ENCODE measurements around the gene UBE2I. TPM values are rescaled to one million over a fixed set of nuclear protein-coding genes. Genes with fewer than 3 reads are reported as not detected.

The UBE2I gene
- total RNA-seq, 1 experiment from 2014 or later, result 229 TPM

DNA sequence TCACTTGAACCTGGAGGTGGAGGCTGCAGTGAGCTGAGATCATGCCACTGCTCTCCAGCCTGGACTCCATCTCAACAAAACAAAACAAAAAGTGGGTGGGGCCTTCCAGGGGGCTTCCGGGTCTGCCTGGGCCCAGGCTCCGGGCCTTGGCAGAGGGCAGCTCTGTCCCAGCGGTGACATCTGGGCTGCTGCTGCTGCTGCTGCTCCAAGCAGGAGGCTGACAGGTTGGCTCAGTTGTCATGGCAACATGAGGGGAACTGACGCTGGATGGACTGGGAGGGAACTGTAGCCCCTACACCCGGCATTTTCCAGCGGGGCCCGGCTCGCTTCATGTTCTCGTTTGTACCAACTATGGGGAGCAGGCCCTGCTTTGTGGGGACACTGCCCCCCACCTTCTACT, 28.1 kb downstream of the UBE2I start:
- Mint-ChIP-seq H3K36me3 (no peaks in the 10 kb centered on the region), H3K4me1 (peaks cover 5% of the 10 kb centered on the region; the same call in 1 of the 2 replicates), H3K27ac (no peak overlapping the region), H3K27me3 (ENCODE audit: low read depth) (peaks cover 32% of the 10 kb centered on the region), H3K9me3 (no peaks in the 10 kb centered on the region), H3K4me3 (no peak overlapping the region)
- TF ChIP-seq ZNF317 (CRISPR knock-in tag; IDR thresholded peaks at IDR 0.05; ENCODE audit: borderline replicate concordance, low read depth), result no peak
- TF ChIP-seq, protein P1, sequence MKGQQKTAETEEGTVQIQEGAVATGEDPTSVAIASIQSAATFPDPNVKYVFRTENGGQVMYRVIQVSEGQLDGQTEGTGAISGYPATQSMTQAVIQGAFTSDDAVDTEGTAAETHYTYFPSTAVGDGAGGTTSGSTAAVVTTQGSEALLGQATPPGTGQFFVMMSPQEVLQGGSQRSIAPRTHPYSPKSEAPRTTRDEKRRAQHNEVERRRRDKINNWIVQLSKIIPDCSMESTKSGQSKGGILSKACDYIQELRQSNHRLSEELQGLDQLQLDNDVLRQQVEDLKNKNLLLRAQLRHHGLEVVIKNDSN (CRISPR knock-in tag; IDR thresholded peaks at IDR 0.05), result no peak
- TF ChIP-seq ESRRA (CRISPR knock-in tag; IDR thresholded peaks at IDR 0.05; ENCODE audit: borderline replicate concordance), result no peak
- TF ChIP-seq, protein P2, sequence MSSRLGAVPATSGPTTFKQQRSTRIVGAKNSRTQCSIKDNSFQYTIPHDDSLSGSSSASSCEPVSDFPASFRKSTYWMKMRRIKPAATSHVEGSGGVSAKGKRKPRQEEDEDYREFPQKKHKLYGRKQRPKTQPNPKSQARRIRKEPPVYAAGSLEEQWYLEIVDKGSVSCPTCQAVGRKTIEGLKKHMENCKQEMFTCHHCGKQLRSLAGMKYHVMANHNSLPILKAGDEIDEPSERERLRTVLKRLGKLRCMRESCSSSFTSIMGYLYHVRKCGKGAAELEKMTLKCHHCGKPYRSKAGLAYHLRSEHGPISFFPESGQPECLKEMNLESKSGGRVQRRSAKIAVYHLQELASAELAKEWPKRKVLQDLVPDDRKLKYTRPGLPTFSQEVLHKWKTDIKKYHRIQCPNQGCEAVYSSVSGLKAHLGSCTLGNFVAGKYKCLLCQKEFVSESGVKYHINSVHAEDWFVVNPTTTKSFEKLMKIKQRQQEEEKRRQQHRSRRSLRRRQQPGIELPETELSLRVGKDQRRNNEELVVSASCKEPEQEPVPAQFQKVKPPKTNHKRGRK (CRISPR knock-in tag; IDR thresholded peaks at IDR 0.05; ENCODE audit: borderline replicate concordance), result no peak
- DNase-seq (ENCODE audit: low spot score), result no peak
- ChIA-PET CTCF (interaction anchor here (0.7 to 4.3 kb wide), 10 partner anchors 8 to 84 kb away, joined by 3 to 19 read pairs (median 5); partner anchors contain the start of gene UQCC4), POLR2A (no interaction called here)
- ATAC-seq, result no peak

DNA sequence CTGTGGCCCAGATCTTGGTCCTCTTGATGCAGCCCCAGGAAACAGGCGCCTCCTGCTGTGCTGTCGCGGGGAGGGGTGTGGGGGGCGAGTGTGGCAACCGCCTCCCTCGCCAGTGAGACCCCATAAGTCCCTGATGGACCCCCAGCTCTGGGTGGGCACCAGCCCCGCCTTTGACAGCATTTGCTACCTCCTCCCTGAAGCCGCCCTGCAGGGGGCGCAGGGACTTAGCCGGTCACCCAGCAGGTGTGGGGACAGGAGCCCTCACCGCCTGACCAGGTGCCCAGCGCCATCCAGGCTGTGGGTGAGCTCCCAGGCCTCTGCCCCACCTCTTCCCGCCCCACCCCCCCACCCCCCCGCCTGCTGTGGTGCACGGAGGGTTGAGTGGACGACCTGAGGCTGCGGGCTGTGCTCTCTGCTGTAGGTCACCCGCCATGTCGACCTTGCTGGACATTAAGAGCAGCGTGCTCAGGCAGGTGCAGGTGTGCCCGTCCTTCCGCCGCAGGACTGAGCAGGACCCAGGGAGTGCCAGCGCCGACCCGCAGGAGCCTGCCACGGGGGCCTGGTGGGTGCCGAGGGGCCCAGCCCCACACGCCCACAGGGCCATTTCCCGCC, 28.8 kb downstream of the UBE2I start:
- TF ChIP-seq, protein P3, sequence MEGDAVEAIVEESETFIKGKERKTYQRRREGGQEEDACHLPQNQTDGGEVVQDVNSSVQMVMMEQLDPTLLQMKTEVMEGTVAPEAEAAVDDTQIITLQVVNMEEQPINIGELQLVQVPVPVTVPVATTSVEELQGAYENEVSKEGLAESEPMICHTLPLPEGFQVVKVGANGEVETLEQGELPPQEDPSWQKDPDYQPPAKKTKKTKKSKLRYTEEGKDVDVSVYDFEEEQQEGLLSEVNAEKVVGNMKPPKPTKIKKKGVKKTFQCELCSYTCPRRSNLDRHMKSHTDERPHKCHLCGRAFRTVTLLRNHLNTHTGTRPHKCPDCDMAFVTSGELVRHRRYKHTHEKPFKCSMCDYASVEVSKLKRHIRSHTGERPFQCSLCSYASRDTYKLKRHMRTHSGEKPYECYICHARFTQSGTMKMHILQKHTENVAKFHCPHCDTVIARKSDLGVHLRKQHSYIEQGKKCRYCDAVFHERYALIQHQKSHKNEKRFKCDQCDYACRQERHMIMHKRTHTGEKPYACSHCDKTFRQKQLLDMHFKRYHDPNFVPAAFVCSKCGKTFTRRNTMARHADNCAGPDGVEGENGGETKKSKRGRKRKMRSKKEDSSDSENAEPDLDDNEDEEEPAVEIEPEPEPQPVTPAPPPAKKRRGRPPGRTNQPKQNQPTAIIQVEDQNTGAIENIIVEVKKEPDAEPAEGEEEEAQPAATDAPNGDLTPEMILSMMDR (IDR thresholded peaks at IDR 0.05), result 0 out of 2 replicates have a peak, but pooled peaks have one; percentile 25
- TF ChIP-seq EMX1 (CRISPR knock-in tag; IDR thresholded peaks at IDR 0.05) (no peak), KAT7 (CRISPR knock-in tag; IDR thresholded peaks at IDR 0.05; ENCODE audit: borderline replicate concordance) (no peak)
- ATAC-seq (no peak), DNase-seq (ENCODE audit: low spot score) (peak; percentile 63)
- Mint-ChIP-seq H3K27me3 (ENCODE audit: low read depth) (peaks cover 29% of the 10 kb centered on the region), H3K4me3 (no peak overlapping the region), H3K4me1 (peaks cover 3% of the 10 kb centered on the region), H3K36me3 (no peaks in the 10 kb centered on the region), H3K9me3 (no peaks in the 10 kb centered on the region), H3K27ac (no peak overlapping the region)
- CTCF ChIA-PET, result interaction anchor here (0.6 to 4.3 kb wide), 11 partner anchors 10 to 457 kb away, joined by 3 to 19 read pairs (median 5); partner anchors contain the start of genes NUBP2, SPSB3 and UQCC4
- POLR2A ChIA-PET, result no interaction called here

DNA sequence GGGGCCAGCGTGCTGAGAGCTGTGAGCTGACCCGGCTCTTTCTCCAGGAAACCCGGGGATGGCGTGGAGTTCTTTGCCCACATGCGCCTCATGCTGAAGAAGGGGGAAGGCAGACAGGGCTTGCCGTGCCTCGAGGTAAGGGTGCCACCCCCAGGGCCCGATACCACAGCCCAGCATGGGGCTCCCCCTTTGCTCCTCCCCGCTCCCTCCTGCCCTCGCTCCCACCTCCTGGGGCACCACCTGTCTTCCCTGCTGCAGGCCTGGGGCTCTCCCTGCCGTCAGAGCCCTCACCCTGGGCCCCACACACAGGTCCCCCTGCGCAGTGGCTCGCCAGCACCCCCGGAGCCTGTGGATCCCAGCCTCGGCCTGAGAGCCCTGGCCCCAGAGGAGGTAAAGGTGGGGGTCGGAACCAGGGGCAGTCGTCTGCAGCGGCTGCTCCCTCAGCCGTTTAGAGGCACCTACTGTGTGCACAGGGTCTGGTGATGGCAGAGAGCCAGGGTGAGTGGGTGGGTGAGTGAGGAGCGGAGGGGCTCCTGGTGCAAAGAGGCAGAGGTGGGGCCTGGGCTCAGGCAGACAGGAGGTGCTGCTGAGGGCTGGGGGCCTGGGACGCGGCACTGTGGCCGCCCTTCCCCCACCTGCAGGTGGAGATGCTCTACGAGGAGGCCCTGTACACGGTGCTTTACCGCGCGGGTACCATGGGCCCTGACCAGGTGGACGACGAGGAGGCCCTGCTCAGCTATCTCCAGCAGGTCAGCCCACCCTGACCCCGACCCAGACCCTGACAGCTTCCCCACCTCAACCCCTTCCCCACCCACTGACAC, 29.6 kb downstream of the UBE2I start:
- DNase-seq (ENCODE audit: low spot score) (no peak), ATAC-seq (no peak)
- Mint-ChIP-seq H3K9me3 (no peaks in the 10 kb centered on the region), H3K4me3 (no peak overlapping the region), H3K4me1 (peaks cover 7% of the 10 kb centered on the region), H3K36me3 (no peaks in the 10 kb centered on the region), H3K27ac (no peak overlapping the region), H3K27me3 (ENCODE audit: low read depth) (peaks cover 27% of the 10 kb centered on the region)
- POLR2A ChIA-PET, result no interaction called here
- CTCF ChIA-PET, result interaction anchor here (1.3 to 4.3 kb wide), 4 partner anchors 25 to 48 kb away, joined by 5 to 19 read pairs (median 6); no protein-coding TSS in a partner anchor
- TF ChIP-seq ZNF317 (CRISPR knock-in tag; IDR thresholded peaks at IDR 0.05; ENCODE audit: borderline replicate concordance, low read depth), result no peak
- TF ChIP-seq, protein P4, sequence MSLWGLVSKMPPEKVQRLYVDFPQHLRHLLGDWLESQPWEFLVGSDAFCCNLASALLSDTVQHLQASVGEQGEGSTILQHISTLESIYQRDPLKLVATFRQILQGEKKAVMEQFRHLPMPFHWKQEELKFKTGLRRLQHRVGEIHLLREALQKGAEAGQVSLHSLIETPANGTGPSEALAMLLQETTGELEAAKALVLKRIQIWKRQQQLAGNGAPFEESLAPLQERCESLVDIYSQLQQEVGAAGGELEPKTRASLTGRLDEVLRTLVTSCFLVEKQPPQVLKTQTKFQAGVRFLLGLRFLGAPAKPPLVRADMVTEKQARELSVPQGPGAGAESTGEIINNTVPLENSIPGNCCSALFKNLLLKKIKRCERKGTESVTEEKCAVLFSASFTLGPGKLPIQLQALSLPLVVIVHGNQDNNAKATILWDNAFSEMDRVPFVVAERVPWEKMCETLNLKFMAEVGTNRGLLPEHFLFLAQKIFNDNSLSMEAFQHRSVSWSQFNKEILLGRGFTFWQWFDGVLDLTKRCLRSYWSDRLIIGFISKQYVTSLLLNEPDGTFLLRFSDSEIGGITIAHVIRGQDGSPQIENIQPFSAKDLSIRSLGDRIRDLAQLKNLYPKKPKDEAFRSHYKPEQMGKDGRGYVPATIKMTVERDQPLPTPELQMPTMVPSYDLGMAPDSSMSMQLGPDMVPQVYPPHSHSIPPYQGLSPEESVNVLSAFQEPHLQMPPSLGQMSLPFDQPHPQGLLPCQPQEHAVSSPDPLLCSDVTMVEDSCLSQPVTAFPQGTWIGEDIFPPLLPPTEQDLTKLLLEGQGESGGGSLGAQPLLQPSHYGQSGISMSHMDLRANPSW (CRISPR knock-in tag; conservative IDR thresholded peaks at IDR 0.05; ENCODE audit: low read depth), result no peak
- TF ChIP-seq ZNF396 (CRISPR knock-in tag; IDR thresholded peaks at IDR 0.05; ENCODE audit: borderline replicate concordance), result no peak
- no peak for TF ChIP-seq SMAD3 (CRISPR knock-in tag; IDR thresholded peaks at IDR 0.05; ENCODE audit: borderline replicate concordance)
- no peak for TF ChIP-seq ZNF219 (CRISPR knock-in tag; IDR thresholded peaks at IDR 0.05; ENCODE audit: borderline replicate concordance)
- TF ChIP-seq, protein P5, sequence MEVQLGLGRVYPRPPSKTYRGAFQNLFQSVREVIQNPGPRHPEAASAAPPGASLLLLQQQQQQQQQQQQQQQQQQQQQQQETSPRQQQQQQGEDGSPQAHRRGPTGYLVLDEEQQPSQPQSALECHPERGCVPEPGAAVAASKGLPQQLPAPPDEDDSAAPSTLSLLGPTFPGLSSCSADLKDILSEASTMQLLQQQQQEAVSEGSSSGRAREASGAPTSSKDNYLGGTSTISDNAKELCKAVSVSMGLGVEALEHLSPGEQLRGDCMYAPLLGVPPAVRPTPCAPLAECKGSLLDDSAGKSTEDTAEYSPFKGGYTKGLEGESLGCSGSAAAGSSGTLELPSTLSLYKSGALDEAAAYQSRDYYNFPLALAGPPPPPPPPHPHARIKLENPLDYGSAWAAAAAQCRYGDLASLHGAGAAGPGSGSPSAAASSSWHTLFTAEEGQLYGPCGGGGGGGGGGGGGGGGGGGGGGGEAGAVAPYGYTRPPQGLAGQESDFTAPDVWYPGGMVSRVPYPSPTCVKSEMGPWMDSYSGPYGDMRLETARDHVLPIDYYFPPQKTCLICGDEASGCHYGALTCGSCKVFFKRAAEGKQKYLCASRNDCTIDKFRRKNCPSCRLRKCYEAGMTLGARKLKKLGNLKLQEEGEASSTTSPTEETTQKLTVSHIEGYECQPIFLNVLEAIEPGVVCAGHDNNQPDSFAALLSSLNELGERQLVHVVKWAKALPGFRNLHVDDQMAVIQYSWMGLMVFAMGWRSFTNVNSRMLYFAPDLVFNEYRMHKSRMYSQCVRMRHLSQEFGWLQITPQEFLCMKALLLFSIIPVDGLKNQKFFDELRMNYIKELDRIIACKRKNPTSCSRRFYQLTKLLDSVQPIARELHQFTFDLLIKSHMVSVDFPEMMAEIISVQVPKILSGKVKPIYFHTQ (CRISPR knock-in tag; IDR thresholded peaks at IDR 0.05), result no peak
- TF ChIP-seq, protein P6, sequence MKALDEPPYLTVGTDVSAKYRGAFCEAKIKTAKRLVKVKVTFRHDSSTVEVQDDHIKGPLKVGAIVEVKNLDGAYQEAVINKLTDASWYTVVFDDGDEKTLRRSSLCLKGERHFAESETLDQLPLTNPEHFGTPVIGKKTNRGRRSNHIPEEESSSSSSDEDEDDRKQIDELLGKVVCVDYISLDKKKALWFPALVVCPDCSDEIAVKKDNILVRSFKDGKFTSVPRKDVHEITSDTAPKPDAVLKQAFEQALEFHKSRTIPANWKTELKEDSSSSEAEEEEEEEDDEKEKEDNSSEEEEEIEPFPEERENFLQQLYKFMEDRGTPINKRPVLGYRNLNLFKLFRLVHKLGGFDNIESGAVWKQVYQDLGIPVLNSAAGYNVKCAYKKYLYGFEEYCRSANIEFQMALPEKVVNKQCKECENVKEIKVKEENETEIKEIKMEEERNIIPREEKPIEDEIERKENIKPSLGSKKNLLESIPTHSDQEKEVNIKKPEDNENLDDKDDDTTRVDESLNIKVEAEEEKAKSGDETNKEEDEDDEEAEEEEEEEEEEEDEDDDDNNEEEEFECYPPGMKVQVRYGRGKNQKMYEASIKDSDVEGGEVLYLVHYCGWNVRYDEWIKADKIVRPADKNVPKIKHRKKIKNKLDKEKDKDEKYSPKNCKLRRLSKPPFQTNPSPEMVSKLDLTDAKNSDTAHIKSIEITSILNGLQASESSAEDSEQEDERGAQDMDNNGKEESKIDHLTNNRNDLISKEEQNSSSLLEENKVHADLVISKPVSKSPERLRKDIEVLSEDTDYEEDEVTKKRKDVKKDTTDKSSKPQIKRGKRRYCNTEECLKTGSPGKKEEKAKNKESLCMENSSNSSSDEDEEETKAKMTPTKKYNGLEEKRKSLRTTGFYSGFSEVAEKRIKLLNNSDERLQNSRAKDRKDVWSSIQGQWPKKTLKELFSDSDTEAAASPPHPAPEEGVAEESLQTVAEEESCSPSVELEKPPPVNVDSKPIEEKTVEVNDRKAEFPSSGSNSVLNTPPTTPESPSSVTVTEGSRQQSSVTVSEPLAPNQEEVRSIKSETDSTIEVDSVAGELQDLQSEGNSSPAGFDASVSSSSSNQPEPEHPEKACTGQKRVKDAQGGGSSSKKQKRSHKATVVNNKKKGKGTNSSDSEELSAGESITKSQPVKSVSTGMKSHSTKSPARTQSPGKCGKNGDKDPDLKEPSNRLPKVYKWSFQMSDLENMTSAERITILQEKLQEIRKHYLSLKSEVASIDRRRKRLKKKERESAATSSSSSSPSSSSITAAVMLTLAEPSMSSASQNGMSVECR (CRISPR knock-in tag; IDR thresholded peaks at IDR 0.05; ENCODE audit: borderline replicate concordance), result no peak

Data from WTC11 (cell line).